ENCODE measurements around the gene HDGFL2. TPM values are rescaled to one million over a fixed set of nuclear protein-coding genes. Genes with fewer than 3 reads are reported as not detected.

Gene HDGFL2
- total RNA-seq, 1 experiment from 2014 or later: 75.2 TPM

- TF ChIP-seq ATF3 (IDR thresholded peaks at IDR 0.05) (no peak), SRF (IDR thresholded peaks at IDR 0.05; ENCODE audit: low read depth) (no peak), CBX3 (IDR thresholded peaks at IDR 0.05; ENCODE audit: low read depth) (no peak), FOSL1 (IDR thresholded peaks at IDR 0.05; ENCODE audit: low read depth) (no peak), CTCF (IDR thresholded peaks at IDR 0.05 in 2 of 3, conservative IDR thresholded peaks at IDR 0.05 in 1 of 3; ENCODE audit: borderline replicate concordance in 1 of 3, insufficient read depth in 1 of 3, low read depth in 2 of 3, low read length in 2 of 3) (no peak), SP1 (IDR thresholded peaks at IDR 0.05; ENCODE audit: low read depth) (no peak), POLR2A (IDR thresholded peaks at IDR 0.05; ENCODE audit: borderline replicate concordance, extremely low read depth, insufficient read depth, insufficient read length) (no peak), ZFX (IDR thresholded peaks at IDR 0.05) (no peak)
Measured at GRCh38 chr19:4430760-4431159, 41.3 kb upstream of the HDGFL2 start (continued).

GRCh38 chr19:4431296-4431695 is 40.8 kb upstream of the HDGFL2 start:
- no peaks in the 10 kb centered on the region for H3K27me3 ChIP-seq (ENCODE audit: insufficient read depth, low read length)
- RAD21 ChIA-PET (ENCODE audit: low non-redundant PET in 1 of 2, low total read pairs in 2 of 2, uncharacterized antibody in 2 of 2, unreplicated experiment in 2 of 2): no interaction called here
- H3K36me3 ChIP-seq (ENCODE audit: control insufficient read depth in 1 of 2, insufficient read depth in 2 of 2, low read length in 2 of 2): peaks cover 45 to 59% of the 10 kb centered on the region in 2 experiments; a peak in 3 of 4 replicates
- H3K9me2 ChIP-seq (ENCODE audit: insufficient read depth): no peaks in the 10 kb centered on the region
- H3K4me1 ChIP-seq (ENCODE audit: control insufficient read depth in 1 of 2, insufficient read depth in 2 of 2, low read length in 2 of 2): no peaks in the 10 kb centered on the region
- ATAC-seq: no peak
- H3K4me3 ChIP-seq (replicated peaks in 1 of 2; ENCODE audit: low read depth in 1 of 2, low read length in 2 of 2): no peak overlapping the region
- peaks cover 9% of the 10 kb centered on the region for H3K79me2 ChIP-seq (ENCODE audit: insufficient read depth, low read length)
- H3K27ac ChIP-seq (ENCODE audit: low read depth, low read length): no peak overlapping the region
- TF ChIP-seq SP1 (IDR thresholded peaks at IDR 0.05; ENCODE audit: low read depth): no peak
- no peak for TF ChIP-seq POLR2A (IDR thresholded peaks at IDR 0.05; ENCODE audit: borderline replicate concordance, extremely low read depth, insufficient read depth, insufficient read length)
- TF ChIP-seq FOSL1 (IDR thresholded peaks at IDR 0.05; ENCODE audit: low read depth): no peak
- no peaks in the 10 kb centered on the region for H3K9me3 ChIP-seq (ENCODE audit: control insufficient read depth in 1 of 2, insufficient read depth in 1 of 2, low read depth in 1 of 2, low read length in 2 of 2)
- no peak overlapping the region for H3K9ac ChIP-seq (ENCODE audit: low read length)
- POLR2A ChIA-PET: no interaction called here
- no peak overlapping the region for H2AFZ ChIP-seq (ENCODE audit: low read depth, low read length, poor library complexity, severe bottlenecking)
- CTCF ChIA-PET: no interaction called here
- H3K4me2 ChIP-seq (ENCODE audit: low read length): no peak overlapping the region
- intact Hi-C loops (cut with micrococcal nuclease): no loop called here
- no TSS peak for BruUV-seq (replicated peaks)
- DNase-seq (ENCODE audit: low read depth, low spot score): no peak
- H4K20me1 ChIP-seq (ENCODE audit: insufficient read depth): no peaks in the 10 kb centered on the region
